Measurements from ENCODE around the gene ZNF576. TPM values are rescaled to one million over a fixed set of nuclear protein-coding genes. Genes with fewer than 3 reads are reported as not detected.

ZNF576 gene
- total RNA-seq, 1 experiment from 2014 or later = 14.1 TPM

DNA sequence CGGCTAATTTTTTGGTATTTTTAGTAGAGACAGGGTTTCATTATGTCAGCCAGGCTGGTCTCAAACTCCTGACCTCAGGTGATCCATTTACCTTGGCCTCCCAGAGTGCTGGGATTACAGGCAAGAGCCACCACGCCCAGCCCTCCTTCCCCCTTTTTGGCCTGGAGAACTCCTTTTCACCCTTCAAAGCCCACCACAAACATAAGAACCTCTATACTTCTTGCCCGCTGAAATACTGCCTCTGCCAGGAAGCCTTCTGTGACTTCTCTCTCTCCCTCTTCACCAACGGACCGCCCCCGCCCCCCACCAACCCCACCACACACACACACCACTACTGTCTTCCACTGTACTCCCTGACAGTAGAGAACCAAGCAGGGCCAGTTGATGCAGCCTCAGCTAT is 20.6 kb downstream of the ZNF576 start:
- no peak overlapping the region for H3K27ac ChIP-seq (ENCODE audit: low read length)
- no TSS peak for BruUV-seq (replicated peaks)
- ChIA-PET CTCF (no interaction called here), POLR2A (no interaction called here)
- DNase-seq (ENCODE audit: low read depth, low spot score) (no peak), ATAC-seq (no peak)
- H3K36me3 ChIP-seq (ENCODE audit: control insufficient read depth, insufficient read depth, low read length) = no peaks in the 10 kb centered on the region
- H3K4me3 ChIP-seq (ENCODE audit: low read depth in 2 of 2, low read length in 2 of 2) = no peak overlapping the region
- H3K9me3 ChIP-seq (ENCODE audit: control insufficient read depth, insufficient read depth, low read depth, low read length) = no peaks in the 10 kb centered on the region
- TF ChIP-seq TCF7L2 (IDR thresholded peaks at IDR 0.05; ENCODE audit: low read depth, low read length) = no peak
- TF ChIP-seq, protein P1, sequence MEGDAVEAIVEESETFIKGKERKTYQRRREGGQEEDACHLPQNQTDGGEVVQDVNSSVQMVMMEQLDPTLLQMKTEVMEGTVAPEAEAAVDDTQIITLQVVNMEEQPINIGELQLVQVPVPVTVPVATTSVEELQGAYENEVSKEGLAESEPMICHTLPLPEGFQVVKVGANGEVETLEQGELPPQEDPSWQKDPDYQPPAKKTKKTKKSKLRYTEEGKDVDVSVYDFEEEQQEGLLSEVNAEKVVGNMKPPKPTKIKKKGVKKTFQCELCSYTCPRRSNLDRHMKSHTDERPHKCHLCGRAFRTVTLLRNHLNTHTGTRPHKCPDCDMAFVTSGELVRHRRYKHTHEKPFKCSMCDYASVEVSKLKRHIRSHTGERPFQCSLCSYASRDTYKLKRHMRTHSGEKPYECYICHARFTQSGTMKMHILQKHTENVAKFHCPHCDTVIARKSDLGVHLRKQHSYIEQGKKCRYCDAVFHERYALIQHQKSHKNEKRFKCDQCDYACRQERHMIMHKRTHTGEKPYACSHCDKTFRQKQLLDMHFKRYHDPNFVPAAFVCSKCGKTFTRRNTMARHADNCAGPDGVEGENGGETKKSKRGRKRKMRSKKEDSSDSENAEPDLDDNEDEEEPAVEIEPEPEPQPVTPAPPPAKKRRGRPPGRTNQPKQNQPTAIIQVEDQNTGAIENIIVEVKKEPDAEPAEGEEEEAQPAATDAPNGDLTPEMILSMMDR (IDR thresholded peaks at IDR 0.05) = no peak
- TF ChIP-seq, protein P2, sequence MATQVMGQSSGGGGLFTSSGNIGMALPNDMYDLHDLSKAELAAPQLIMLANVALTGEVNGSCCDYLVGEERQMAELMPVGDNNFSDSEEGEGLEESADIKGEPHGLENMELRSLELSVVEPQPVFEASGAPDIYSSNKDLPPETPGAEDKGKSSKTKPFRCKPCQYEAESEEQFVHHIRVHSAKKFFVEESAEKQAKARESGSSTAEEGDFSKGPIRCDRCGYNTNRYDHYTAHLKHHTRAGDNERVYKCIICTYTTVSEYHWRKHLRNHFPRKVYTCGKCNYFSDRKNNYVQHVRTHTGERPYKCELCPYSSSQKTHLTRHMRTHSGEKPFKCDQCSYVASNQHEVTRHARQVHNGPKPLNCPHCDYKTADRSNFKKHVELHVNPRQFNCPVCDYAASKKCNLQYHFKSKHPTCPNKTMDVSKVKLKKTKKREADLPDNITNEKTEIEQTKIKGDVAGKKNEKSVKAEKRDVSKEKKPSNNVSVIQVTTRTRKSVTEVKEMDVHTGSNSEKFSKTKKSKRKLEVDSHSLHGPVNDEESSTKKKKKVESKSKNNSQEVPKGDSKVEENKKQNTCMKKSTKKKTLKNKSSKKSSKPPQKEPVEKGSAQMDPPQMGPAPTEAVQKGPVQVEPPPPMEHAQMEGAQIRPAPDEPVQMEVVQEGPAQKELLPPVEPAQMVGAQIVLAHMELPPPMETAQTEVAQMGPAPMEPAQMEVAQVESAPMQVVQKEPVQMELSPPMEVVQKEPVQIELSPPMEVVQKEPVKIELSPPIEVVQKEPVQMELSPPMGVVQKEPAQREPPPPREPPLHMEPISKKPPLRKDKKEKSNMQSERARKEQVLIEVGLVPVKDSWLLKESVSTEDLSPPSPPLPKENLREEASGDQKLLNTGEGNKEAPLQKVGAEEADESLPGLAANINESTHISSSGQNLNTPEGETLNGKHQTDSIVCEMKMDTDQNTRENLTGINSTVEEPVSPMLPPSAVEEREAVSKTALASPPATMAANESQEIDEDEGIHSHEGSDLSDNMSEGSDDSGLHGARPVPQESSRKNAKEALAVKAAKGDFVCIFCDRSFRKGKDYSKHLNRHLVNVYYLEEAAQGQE (IDR thresholded peaks at IDR 0.05; ENCODE audit: insufficient read depth in 1 of 2, low read depth in 2 of 2, low read length in 1 of 2) = no peak
- no peak for TF ChIP-seq POLR2AphosphoS5 (IDR thresholded peaks at IDR 0.05; ENCODE audit: low read depth, low read length)
- no peak for TF ChIP-seq SIN3A (IDR thresholded peaks at IDR 0.05; ENCODE audit: borderline replicate concordance, insufficient read depth, low read depth, low read length)
- in situ Hi-C loops (cut with HindIII; ENCODE audit: low pct_unique_long_range_greater_than_20kb, low sequenced_read_pairs) = no loop called here
- H3K27me3 ChIP-seq (ENCODE audit: control insufficient read depth, insufficient read depth, low read length) = no peaks in the 10 kb centered on the region
- no peaks in the 10 kb centered on the region for H3K4me1 ChIP-seq (ENCODE audit: control insufficient read depth, insufficient read depth, low read length)
- intact Hi-C loops (cut with micrococcal nuclease; ENCODE audit: unreplicated experiment) = no loop called here

DNA sequence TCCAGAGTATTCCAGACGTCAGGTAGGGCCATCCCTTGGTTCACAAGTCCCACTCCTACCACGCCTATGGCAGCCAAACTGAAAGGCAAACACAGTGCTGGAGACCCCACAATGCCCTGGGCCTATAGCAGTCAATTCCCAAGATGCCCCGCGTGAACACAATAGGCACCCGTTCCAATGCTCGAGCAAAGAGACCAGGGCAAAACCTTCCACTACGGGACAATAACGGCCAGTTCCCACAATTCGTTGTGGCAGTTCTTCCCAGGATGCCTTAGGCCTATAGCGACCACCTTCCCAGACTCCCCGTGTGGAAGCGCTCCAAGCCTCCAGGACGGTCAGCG is 22.5 kb downstream of the ZNF576 start:
- TF ChIP-seq TCF7L2 (IDR thresholded peaks at IDR 0.05; ENCODE audit: low read depth, low read length) = peak; percentile 84; the same call in 1 of the 2 replicates
- TF ChIP-seq POLR2AphosphoS5 (IDR thresholded peaks at IDR 0.05; ENCODE audit: low read depth, low read length) = no peak
- DNase-seq (ENCODE audit: low read depth, low spot score) = peak; percentile 25
- Histone ChIP-seq H3K36me3 (ENCODE audit: control insufficient read depth, insufficient read depth, low read length) (no peaks in the 10 kb centered on the region), H3K4me3 (ENCODE audit: low read depth in 2 of 2, low read length in 2 of 2) (peak overlapping the region; percentile 68 to 85), H3K9me3 (ENCODE audit: control insufficient read depth, insufficient read depth, low read depth, low read length) (no peaks in the 10 kb centered on the region), H3K27me3 (ENCODE audit: control insufficient read depth, insufficient read depth, low read length) (no peaks in the 10 kb centered on the region), H3K27ac (ENCODE audit: low read length) (peak overlapping the region; percentile 88), H3K4me1 (ENCODE audit: control insufficient read depth, insufficient read depth, low read length) (no peaks in the 10 kb centered on the region)
- in situ Hi-C loops (cut with HindIII; ENCODE audit: low pct_unique_long_range_greater_than_20kb, low sequenced_read_pairs) = no loop called here
- intact Hi-C loops (cut with micrococcal nuclease; ENCODE audit: unreplicated experiment) = no loop called here
- peak; percentile 35 for ATAC-seq
- CTCF ChIA-PET = no interaction called here
- BruUV-seq (replicated peaks) = no TSS peak
- POLR2A ChIA-PET = no interaction called here

DNA sequence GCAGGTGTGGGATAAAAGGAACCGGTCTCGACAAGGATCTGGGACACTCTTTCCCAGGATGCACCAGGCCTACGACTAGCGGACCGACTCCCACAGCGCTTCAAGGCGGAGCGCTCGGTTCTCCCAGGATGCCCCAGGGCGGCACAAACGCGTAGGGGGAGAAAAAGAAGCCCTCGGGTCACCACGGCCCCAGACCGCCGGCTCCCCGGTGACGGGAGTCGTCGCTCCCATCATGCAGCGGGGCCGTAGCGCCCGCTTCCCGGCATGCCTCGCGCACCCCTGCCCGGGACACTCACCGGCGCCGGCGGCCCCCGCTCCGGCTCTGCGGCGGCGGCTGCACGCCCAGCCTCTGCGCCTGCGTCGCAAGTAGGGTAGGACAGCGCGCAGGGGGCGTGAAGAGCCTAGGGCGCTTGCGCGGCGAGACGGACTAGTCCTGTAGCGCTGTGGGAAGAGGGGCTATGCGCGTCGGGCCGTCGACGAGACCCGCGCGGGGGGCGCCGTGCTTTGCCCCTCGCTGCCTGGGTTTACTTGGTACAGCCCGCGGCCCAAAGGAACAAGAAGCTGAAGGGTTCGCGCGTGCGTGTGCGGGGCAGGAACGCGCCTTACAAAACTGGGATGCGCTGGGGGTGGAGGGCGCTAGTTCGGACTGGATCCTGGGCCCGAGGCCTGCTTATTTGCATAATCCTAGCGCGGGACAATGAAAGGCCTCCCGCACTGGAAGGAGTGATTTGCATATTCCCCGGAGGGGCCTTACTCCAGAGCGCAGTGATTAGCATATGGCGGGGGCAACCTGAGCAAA is 23.1 kb downstream of the ZNF576 start, which contains the start of gene ZNF428:
Gene ZNF428 (minus strand): TSS at position 368 of the 799 bp plus-strand sequence. CDS start 5,325 bp downstream, outside the sequence.
- peak; percentile 30 for DNase-seq (ENCODE audit: low read depth, low spot score)
- Histone ChIP-seq H3K4me3 (ENCODE audit: low read depth in 2 of 2, low read length in 2 of 2) (peak within 1 kb of the TSS; percentile 68 to 85), H3K27ac (ENCODE audit: low read length) (peak within 1 kb of the TSS; percentile 88), H3K4me1 (ENCODE audit: control insufficient read depth, insufficient read depth, low read length) (no peaks in the 10 kb centered on the region), H3K36me3 (ENCODE audit: control insufficient read depth, insufficient read depth, low read length) (no peaks in the 10 kb centered on the region), H3K27me3 (ENCODE audit: control insufficient read depth, insufficient read depth, low read length) (no peaks in the 10 kb centered on the region), H3K9me3 (ENCODE audit: control insufficient read depth, insufficient read depth, low read depth, low read length) (no peaks in the 10 kb centered on the region)
- BruUV-seq (replicated peaks) = no TSS peak
- TF ChIP-seq TCF7L2 (IDR thresholded peaks at IDR 0.05; ENCODE audit: low read depth, low read length) (peak; percentile 45), POLR2AphosphoS5 (IDR thresholded peaks at IDR 0.05; ENCODE audit: low read depth, low read length) (0 out of 2 replicates have a peak, but pooled peaks have one; percentile 32)
- TF ChIP-seq, protein P1 (IDR thresholded peaks at IDR 0.05) = no peak
- POLR2A ChIA-PET = interaction anchor here (0.6 kb wide), 1 partner anchor 142 kb away, joined by 5 read pairs; no protein-coding TSS in a partner anchor
- intact Hi-C loops (cut with micrococcal nuclease; ENCODE audit: unreplicated experiment) = no loop called here
- CTCF ChIA-PET = no interaction called here
- peak; percentile 97 for ATAC-seq
- in situ Hi-C loops (cut with HindIII; ENCODE audit: low pct_unique_long_range_greater_than_20kb, low sequenced_read_pairs) = no loop called here
